ENCODE results near the gene LRRC4C.

DNA sequence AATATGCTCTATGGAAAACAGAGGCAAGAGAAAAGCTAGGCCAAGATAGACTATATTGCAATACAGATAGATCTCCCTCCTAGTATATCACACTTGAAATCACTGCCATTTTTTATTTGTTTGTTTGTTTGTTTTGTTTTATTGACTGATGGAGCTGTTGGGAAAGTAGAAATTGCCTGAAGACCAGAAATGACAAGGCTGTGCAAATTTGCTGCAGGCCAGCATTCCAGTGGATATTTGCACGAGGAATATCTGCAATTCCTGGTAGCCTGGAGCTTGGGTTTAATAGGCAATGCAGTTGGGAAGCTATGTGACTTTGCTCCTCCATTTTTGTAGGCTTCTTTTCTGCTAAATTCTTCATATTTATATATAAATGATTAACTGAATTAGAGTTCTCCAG lies 991.7 kb downstream of the LRRC4C start:
- TF ChIP-seq, protein P1, sequence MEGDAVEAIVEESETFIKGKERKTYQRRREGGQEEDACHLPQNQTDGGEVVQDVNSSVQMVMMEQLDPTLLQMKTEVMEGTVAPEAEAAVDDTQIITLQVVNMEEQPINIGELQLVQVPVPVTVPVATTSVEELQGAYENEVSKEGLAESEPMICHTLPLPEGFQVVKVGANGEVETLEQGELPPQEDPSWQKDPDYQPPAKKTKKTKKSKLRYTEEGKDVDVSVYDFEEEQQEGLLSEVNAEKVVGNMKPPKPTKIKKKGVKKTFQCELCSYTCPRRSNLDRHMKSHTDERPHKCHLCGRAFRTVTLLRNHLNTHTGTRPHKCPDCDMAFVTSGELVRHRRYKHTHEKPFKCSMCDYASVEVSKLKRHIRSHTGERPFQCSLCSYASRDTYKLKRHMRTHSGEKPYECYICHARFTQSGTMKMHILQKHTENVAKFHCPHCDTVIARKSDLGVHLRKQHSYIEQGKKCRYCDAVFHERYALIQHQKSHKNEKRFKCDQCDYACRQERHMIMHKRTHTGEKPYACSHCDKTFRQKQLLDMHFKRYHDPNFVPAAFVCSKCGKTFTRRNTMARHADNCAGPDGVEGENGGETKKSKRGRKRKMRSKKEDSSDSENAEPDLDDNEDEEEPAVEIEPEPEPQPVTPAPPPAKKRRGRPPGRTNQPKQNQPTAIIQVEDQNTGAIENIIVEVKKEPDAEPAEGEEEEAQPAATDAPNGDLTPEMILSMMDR (conservative IDR thresholded peaks at IDR 0.05 in 1 of 2, IDR thresholded peaks at IDR 0.05 in 1 of 2; ENCODE audit: low read depth in 1 of 2, low read length in 2 of 2) = no peak
- no peak for TF ChIP-seq EZH2 (IDR thresholded peaks at IDR 0.05; ENCODE audit: low read length, missing control alignments)

Data from fibroblast of lung (primary cell).